ENCODE data around the gene CD27.
A peak's percentile ranks its signal among the peaks of the same experiment; 100 is the strongest.

Gene CD27

GRCh38 chr12:6434205-6435140 lies 10.3 kb upstream of the CD27 start:
- Histone ChIP-seq H3K9ac (ENCODE audit: low read length in 5 of 5) (no peak overlapping the region), H3K36me3 (ENCODE audit: control insufficient read depth in 5 of 5, insufficient read depth in 5 of 5, low read length in 5 of 5) (peaks cover 0 to 2% (median 0%) of the 10 kb centered on the region in 5 donors), H3K27me3 (ENCODE audit: control insufficient read depth in 5 of 5, insufficient read depth in 4 of 5, low read length in 5 of 5) (no peaks in the 10 kb centered on the region), H3K9me3 (ENCODE audit: control insufficient read depth in 5 of 5, low read length in 5 of 5) (no peaks in the 10 kb centered on the region), H3K27ac (ENCODE audit: low read depth, low read length) (no peak overlapping the region), H3K4me3 (ENCODE audit: low read depth in 1 of 5, low read length in 5 of 5) (no peak overlapping the region), H3K4me1 (ENCODE audit: control insufficient read depth in 5 of 5, insufficient read depth in 5 of 5, low read length in 5 of 5) (peaks cover 10 to 17% (median 13%) of the 10 kb centered on the region in 5 donors)

- peaks cover under 1 to 5% (median under 1%) of the 10 kb centered on the region in 5 donors for H3K4me1 ChIP-seq (ENCODE audit: control insufficient read depth in 5 of 5, insufficient read depth in 5 of 5, low read length in 5 of 5)
- no peaks in the 10 kb centered on the region for H3K9me3 ChIP-seq (ENCODE audit: control insufficient read depth in 5 of 5, low read length in 5 of 5)
- peaks cover 0 to 4% (median 0%) of the 10 kb centered on the region in 5 donors for H3K36me3 ChIP-seq (ENCODE audit: control insufficient read depth in 5 of 5, insufficient read depth in 5 of 5, low read length in 5 of 5)
- H3K9ac ChIP-seq (ENCODE audit: low read length in 5 of 5): no peak overlapping the region
- no peak overlapping the region for H3K4me3 ChIP-seq (ENCODE audit: low read depth in 1 of 5, low read length in 5 of 5)
- H3K27ac ChIP-seq (ENCODE audit: low read depth, low read length): no peak overlapping the region
- no peaks in the 10 kb centered on the region for H3K27me3 ChIP-seq (ENCODE audit: control insufficient read depth in 5 of 5, insufficient read depth in 4 of 5, low read length in 5 of 5)
Measured at GRCh38 chr12:6435961-6436715, 8.6 kb upstream of the CD27 start.

GRCh38 chr12:6437586-6437985 lies 7.2 kb upstream of the CD27 start:
- H3K27ac ChIP-seq (ENCODE audit: low read depth, low read length): no peak overlapping the region
- no peaks in the 10 kb centered on the region for H3K9me3 ChIP-seq (ENCODE audit: control insufficient read depth in 5 of 5, low read length in 5 of 5)
- H3K36me3 ChIP-seq (ENCODE audit: control insufficient read depth in 5 of 5, insufficient read depth in 5 of 5, low read length in 5 of 5): peaks cover 0 to 8% (median 0%) of the 10 kb centered on the region in 5 donors
- no peak overlapping the region for H3K9ac ChIP-seq (ENCODE audit: low read length in 5 of 5)
- H3K27me3 ChIP-seq (ENCODE audit: control insufficient read depth in 5 of 5, insufficient read depth in 4 of 5, low read length in 5 of 5): no peaks in the 10 kb centered on the region
- H3K4me3 ChIP-seq (ENCODE audit: low read depth in 1 of 5, low read length in 5 of 5): no peak overlapping the region
- no peaks in the 10 kb centered on the region for H3K4me1 ChIP-seq (ENCODE audit: control insufficient read depth in 5 of 5, insufficient read depth in 5 of 5, low read length in 5 of 5)

GRCh38 chr12:6438345-6438744 lies 6.4 kb upstream of the CD27 start:
- Histone ChIP-seq H3K4me3 (ENCODE audit: low read depth in 1 of 5, low read length in 5 of 5) (no peak overlapping the region), H3K9ac (ENCODE audit: low read length in 5 of 5) (no peak overlapping the region), H3K36me3 (ENCODE audit: control insufficient read depth in 5 of 5, insufficient read depth in 5 of 5, low read length in 5 of 5) (peaks cover 0 to 13% (median under 1%) of the 10 kb centered on the region in 5 donors), H3K4me1 (ENCODE audit: control insufficient read depth in 5 of 5, insufficient read depth in 5 of 5, low read length in 5 of 5) (no peaks in the 10 kb centered on the region), H3K27ac (ENCODE audit: low read depth, low read length) (no peak overlapping the region), H3K27me3 (ENCODE audit: control insufficient read depth in 5 of 5, insufficient read depth in 4 of 5, low read length in 5 of 5) (no peaks in the 10 kb centered on the region), H3K9me3 (ENCODE audit: control insufficient read depth in 5 of 5, low read length in 5 of 5) (no peaks in the 10 kb centered on the region)

- no peaks in the 10 kb centered on the region for H3K27me3 ChIP-seq (ENCODE audit: control insufficient read depth in 5 of 5, insufficient read depth in 4 of 5, low read length in 5 of 5)
- no peak overlapping the region for H3K9ac ChIP-seq (ENCODE audit: low read length in 5 of 5)
- peaks cover under 1 to 27% (median 3%) of the 10 kb centered on the region in 5 donors for H3K36me3 ChIP-seq (ENCODE audit: control insufficient read depth in 5 of 5, insufficient read depth in 5 of 5, low read length in 5 of 5)
- no peak overlapping the region for H3K4me3 ChIP-seq (ENCODE audit: low read depth in 1 of 5, low read length in 5 of 5)
- H3K4me1 ChIP-seq (ENCODE audit: control insufficient read depth in 5 of 5, insufficient read depth in 5 of 5, low read length in 5 of 5): no peaks in the 10 kb centered on the region
- no peak overlapping the region for H3K27ac ChIP-seq (ENCODE audit: low read depth, low read length)
- H3K9me3 ChIP-seq (ENCODE audit: control insufficient read depth in 5 of 5, low read length in 5 of 5): no peaks in the 10 kb centered on the region
Measured at GRCh38 chr12:6440391-6440790, 4.4 kb upstream of the CD27 start.

DNA sequence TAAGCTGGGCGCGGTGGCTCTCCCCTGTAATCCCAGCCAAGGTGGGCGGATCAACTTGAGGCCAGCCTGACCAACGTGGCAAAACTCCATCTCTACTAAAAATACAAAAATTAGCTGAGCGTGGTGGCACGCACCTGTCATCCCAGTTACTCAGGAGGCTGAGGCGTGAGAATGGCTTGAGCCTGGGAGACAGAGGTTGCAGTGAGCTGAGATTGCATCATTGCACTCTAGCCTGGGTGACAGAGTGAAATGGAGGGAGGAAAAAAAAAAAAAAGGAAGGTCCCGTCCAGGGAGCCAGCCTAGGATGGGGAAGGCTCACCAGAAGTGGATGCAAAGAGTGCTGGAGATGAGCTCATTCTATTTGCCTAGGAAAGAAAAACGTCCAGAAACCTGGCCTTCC lies 1.9 kb upstream of the CD27 start:
- Histone ChIP-seq H3K4me3 (ENCODE audit: low read depth in 1 of 5, low read length in 5 of 5) (no peak overlapping the region), H3K27me3 (ENCODE audit: control insufficient read depth in 5 of 5, insufficient read depth in 4 of 5, low read length in 5 of 5) (no peaks in the 10 kb centered on the region), H3K9ac (ENCODE audit: low read length in 5 of 5) (no peak overlapping the region), H3K4me1 (ENCODE audit: control insufficient read depth in 5 of 5, insufficient read depth in 5 of 5, low read length in 5 of 5) (no peaks in the 10 kb centered on the region), H3K27ac (ENCODE audit: low read depth, low read length) (no peak overlapping the region), H3K9me3 (ENCODE audit: control insufficient read depth in 5 of 5, low read length in 5 of 5) (no peaks in the 10 kb centered on the region), H3K36me3 (ENCODE audit: control insufficient read depth in 5 of 5, insufficient read depth in 5 of 5, low read length in 5 of 5) (peaks cover 2 to 50% (median 19%) of the 10 kb centered on the region in 5 donors)

DNA sequence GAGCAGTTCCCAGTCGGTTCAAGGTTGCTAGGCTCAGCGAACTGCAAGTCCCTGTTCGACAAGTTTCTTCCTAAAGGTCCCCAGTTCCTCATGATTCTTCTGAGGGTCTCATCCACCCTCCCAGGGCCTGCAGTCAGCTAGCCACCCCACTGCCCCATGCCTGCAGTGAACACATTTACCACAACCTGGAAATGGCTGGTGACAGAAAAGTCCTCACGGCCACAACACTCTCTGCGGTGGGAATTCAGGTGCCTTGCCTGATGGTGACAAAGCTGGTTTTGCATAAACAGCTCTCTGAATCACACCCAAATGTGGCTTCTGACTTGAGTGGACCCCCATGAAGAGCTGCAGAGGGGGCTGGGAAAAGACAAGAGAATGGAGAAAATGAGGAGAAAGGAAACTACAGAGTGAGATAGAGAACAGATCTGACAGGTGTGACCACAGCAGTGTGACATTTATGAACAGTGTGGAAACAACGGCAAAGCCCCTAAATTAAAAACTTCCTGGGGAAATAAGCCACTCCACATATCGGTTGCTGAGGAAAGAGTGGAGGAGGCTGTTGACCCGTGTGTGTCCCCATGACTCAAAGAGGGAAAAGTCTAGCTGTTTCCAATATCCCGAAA lies 1.3 kb upstream of the CD27 start:
- Histone ChIP-seq H3K36me3 (ENCODE audit: control insufficient read depth in 5 of 5, insufficient read depth in 5 of 5, low read length in 5 of 5) (peaks cover 2 to 51% (median 19%) of the 10 kb centered on the region in 5 donors), H3K27ac (ENCODE audit: low read depth, low read length) (no peak overlapping the region)

DNA sequence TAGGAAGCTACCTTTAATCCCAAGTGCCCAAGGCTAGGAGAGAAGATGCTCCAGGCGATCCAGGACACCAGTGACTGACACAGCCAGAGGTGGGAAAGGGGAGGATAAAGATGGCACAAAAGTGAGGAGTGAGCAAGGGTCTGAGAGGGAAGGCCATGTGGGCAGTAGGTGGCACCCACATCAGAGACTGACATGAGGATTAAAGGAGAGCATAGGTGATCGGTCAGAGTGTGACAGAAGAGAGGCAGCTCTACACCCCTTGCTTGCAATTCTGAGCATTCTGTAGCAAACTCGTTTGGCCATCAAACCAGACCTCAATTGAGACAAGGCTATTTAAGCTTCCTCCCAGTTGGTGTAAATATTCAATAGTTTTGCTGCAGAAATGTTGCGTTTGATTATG lies 724 bp upstream of the CD27 start:
- Histone ChIP-seq H3K9me3 (ENCODE audit: control insufficient read depth in 5 of 5, low read length in 5 of 5) (no peaks in the 10 kb centered on the region), H3K4me3 (ENCODE audit: low read depth in 1 of 5, low read length in 5 of 5) (no peak overlapping the region), H3K27me3 (ENCODE audit: control insufficient read depth in 5 of 5, insufficient read depth in 4 of 5, low read length in 5 of 5) (no peaks in the 10 kb centered on the region), H3K9ac (ENCODE audit: low read length in 5 of 5) (no peak overlapping the region), H3K4me1 (ENCODE audit: control insufficient read depth in 5 of 5, insufficient read depth in 5 of 5, low read length in 5 of 5) (no peaks in the 10 kb centered on the region), H3K27ac (ENCODE audit: low read depth, low read length) (no peak overlapping the region), H3K36me3 (ENCODE audit: control insufficient read depth in 5 of 5, insufficient read depth in 5 of 5, low read length in 5 of 5) (peaks cover 0 to 51% (median 19%) of the 10 kb centered on the region in 5 donors)

More for the DNA sequence above, 1.3 kb upstream of the CD27 start:
- no peak overlapping the region for H3K9ac ChIP-seq (ENCODE audit: low read length in 5 of 5)
- no peaks in the 10 kb centered on the region for H3K9me3 ChIP-seq (ENCODE audit: control insufficient read depth in 5 of 5, low read length in 5 of 5)
- H3K4me3 ChIP-seq (ENCODE audit: low read depth in 1 of 5, low read length in 5 of 5): no peak overlapping the region
- no peaks in the 10 kb centered on the region for H3K4me1 ChIP-seq (ENCODE audit: control insufficient read depth in 5 of 5, insufficient read depth in 5 of 5, low read length in 5 of 5)
- no peaks in the 10 kb centered on the region for H3K27me3 ChIP-seq (ENCODE audit: control insufficient read depth in 5 of 5, insufficient read depth in 4 of 5, low read length in 5 of 5)

GRCh38 chr12:6450091-6450868 lies 5.5 kb downstream of the CD27 start:
- peaks cover 6 to 38% (median 31%) of the 10 kb centered on the region in 5 donors for H3K4me1 ChIP-seq (ENCODE audit: control insufficient read depth in 5 of 5, insufficient read depth in 5 of 5, low read length in 5 of 5)
- peaks cover 7 to 44% (median 29%) of the 10 kb centered on the region in 5 donors for H3K36me3 ChIP-seq (ENCODE audit: control insufficient read depth in 5 of 5, insufficient read depth in 5 of 5, low read length in 5 of 5)
- H3K4me3 ChIP-seq (ENCODE audit: low read depth in 1 of 5, low read length in 5 of 5): peak overlapping the region; percentile 77 to 98 (median 96)
- peak overlapping the region in 3 of 5 donors; percentile 11 to 98 (median 83) for H3K9ac ChIP-seq (ENCODE audit: low read length in 5 of 5)
- no peaks in the 10 kb centered on the region for H3K27me3 ChIP-seq (ENCODE audit: control insufficient read depth in 5 of 5, insufficient read depth in 4 of 5, low read length in 5 of 5)
- no peaks in the 10 kb centered on the region for H3K9me3 ChIP-seq (ENCODE audit: control insufficient read depth in 5 of 5, low read length in 5 of 5)
- peak overlapping the region; percentile 97 for H3K27ac ChIP-seq (ENCODE audit: low read depth, low read length)

All from subcutaneous abdominal adipose tissue (tissue), 5 donors.